Measurements from ENCODE around the gene PTPN18. TPM values are rescaled to one million over a fixed set of nuclear protein-coding genes. Genes with fewer than 3 reads are reported as not detected.

Gene PTPN18
- total RNA-seq, 4 donors from 2014 or later, result 18.0 to 72.4 (median 28.4) TPM

- TF ChIP-seq CTCF (IDR thresholded peaks at IDR 0.05) (no peak), POLR2A (IDR thresholded peaks at IDR 0.05) (no peak), EP300 (IDR thresholded peaks at IDR 0.05) (no peak), POLR2AphosphoS5 (IDR thresholded peaks at IDR 0.05) (no peak)
- Histone ChIP-seq H3K9me3 (no peaks in the 10 kb centered on the region), H3K4me1 (peaks cover 2% of the 10 kb centered on the region), H3K36me3 (peaks cover 48% of the 10 kb centered on the region), H3K27ac (no peak overlapping the region), H3K4me3 (no peak overlapping the region), H3K27me3 (no peaks in the 10 kb centered on the region)
- WGBS, result 92% methylated on average over 3 of the region's 3 CpGs
- DNase-seq (ENCODE audit: low spot score in 2 of 2), result no peak
These were observed 6.7 kb upstream of the PTPN18 start for GRCh38 chr2:130349174-130349573.

GRCh38 chr2:130351711-130352110, 4.1 kb upstream of the PTPN18 start:
- 53% methylated on average over 5 of the region's 7 CpGs for WGBS
- TF ChIP-seq EP300 (IDR thresholded peaks at IDR 0.05), result no peak
- no peak for TF ChIP-seq CTCF (IDR thresholded peaks at IDR 0.05)
- TF ChIP-seq POLR2AphosphoS5 (IDR thresholded peaks at IDR 0.05), result no peak
- TF ChIP-seq POLR2A (IDR thresholded peaks at IDR 0.05), result no peak
- DNase-seq (ENCODE audit: low spot score in 2 of 2), result no peak
- no peak overlapping the region for H3K27ac ChIP-seq
- peaks cover 23% of the 10 kb centered on the region for H3K36me3 ChIP-seq
- peaks cover 17% of the 10 kb centered on the region for H3K4me1 ChIP-seq
- no peaks in the 10 kb centered on the region for H3K27me3 ChIP-seq
- no peaks in the 10 kb centered on the region for H3K9me3 ChIP-seq
- H3K4me3 ChIP-seq, result no peak overlapping the region

GRCh38 chr2:130352237-130352636, 3.6 kb upstream of the PTPN18 start:
- no peak for DNase-seq (ENCODE audit: low spot score in 2 of 2)

GRCh38 chr2:130353291-130354138, 2.3 kb upstream of the PTPN18 start:
- 91% methylated on average over 7 of the region's 7 CpGs for WGBS
- Histone ChIP-seq H3K36me3 (peaks cover 5% of the 10 kb centered on the region), H3K4me1 (peaks cover 21% of the 10 kb centered on the region), H3K27me3 (no peaks in the 10 kb centered on the region), H3K9me3 (no peaks in the 10 kb centered on the region), H3K27ac (no peak overlapping the region), H3K4me3 (no peak overlapping the region)
- TF ChIP-seq EP300 (IDR thresholded peaks at IDR 0.05), result no peak
- TF ChIP-seq POLR2AphosphoS5 (IDR thresholded peaks at IDR 0.05), result no peak
- TF ChIP-seq CTCF (IDR thresholded peaks at IDR 0.05), result no peak
- no peak for TF ChIP-seq POLR2A (IDR thresholded peaks at IDR 0.05)
- DNase-seq (ENCODE audit: low spot score in 2 of 2), result no peak

More at GRCh38 chr2:130352237-130352636, 3.6 kb upstream of the PTPN18 start:
- Histone ChIP-seq H3K4me1 (peaks cover 21% of the 10 kb centered on the region), H3K9me3 (no peaks in the 10 kb centered on the region), H3K4me3 (no peak overlapping the region), H3K27ac (no peak overlapping the region), H3K36me3 (peaks cover 18% of the 10 kb centered on the region), H3K27me3 (no peaks in the 10 kb centered on the region)
- TF ChIP-seq CTCF (IDR thresholded peaks at IDR 0.05), result no peak
- TF ChIP-seq POLR2A (IDR thresholded peaks at IDR 0.05), result no peak
- TF ChIP-seq POLR2AphosphoS5 (IDR thresholded peaks at IDR 0.05), result no peak
- no peak for TF ChIP-seq EP300 (IDR thresholded peaks at IDR 0.05)
- WGBS, result 76% methylated on average over 7 of the region's 7 CpGs

GRCh38 chr2:130354139-130354428, 1.8 kb upstream of the PTPN18 start:
- no CpG with 5 or more reads among the region's 1 CpG for WGBS
- DNase-seq (ENCODE audit: low spot score in 2 of 2), result no peak

More at GRCh38 chr2:130354139-130354428, 1.8 kb upstream of the PTPN18 start:
- no peak for TF ChIP-seq POLR2AphosphoS5 (IDR thresholded peaks at IDR 0.05)
- no peak for TF ChIP-seq EP300 (IDR thresholded peaks at IDR 0.05)
- no peak for TF ChIP-seq POLR2A (IDR thresholded peaks at IDR 0.05)
- no peak for TF ChIP-seq CTCF (IDR thresholded peaks at IDR 0.05)
- no peaks in the 10 kb centered on the region for H3K36me3 ChIP-seq
- no peaks in the 10 kb centered on the region for H3K27me3 ChIP-seq
- no peak overlapping the region for H3K4me3 ChIP-seq
- H3K9me3 ChIP-seq, result no peaks in the 10 kb centered on the region
- no peak overlapping the region for H3K27ac ChIP-seq
- peaks cover 21% of the 10 kb centered on the region for H3K4me1 ChIP-seq
